Prostate gland (tissue), 2 donors: ENCODE measurements around the gene EEFSEC.

ENCODE experiments used
- CTCF ChIP-seq, 4 experiments: fragments of 200-600 bp in 2 of 4; fragments of 450-650 bp in 2 of 4; sonication (generic) in 2 of 4; IDR thresholded peaks; 1 replicate in 3 of 4; 2 replicates in 1 of 4; pipeline ENCODE4 v1.5.1; 2016 to 2019; ENCODE audit warnings: antibody characterized with exemption in 4 of 4, mild to moderate bottlenecking in 2 of 4, moderate library complexity in 2 of 4
- POLR2A ChIP-seq: fragments of 450-650 bp; IDR thresholded peaks from one replicate; pipeline ENCODE4 v1.6.1; 2016; ENCODE audit warnings: antibody characterized with exemption, mild to moderate bottlenecking

GRCh38 chr3:128168836-128169235, 15.6 kb downstream of the EEFSEC start:
- TF ChIP-seq CTCF (IDR thresholded peaks at IDR 0.05) (no peak), POLR2A (no peak)
